ENCODE results near the gene CTNNBL1.

GRCh38 chr20:37672143-37672542, 21.7 kb upstream of the CTNNBL1 start:
- TF ChIP-seq CTCF (IDR thresholded peaks at IDR 0.05; ENCODE audit: extremely low read depth in 1 of 2, insufficient read depth in 1 of 2, low read depth in 1 of 2, low read length in 2 of 2) = no peak
- no peak for TF ChIP-seq POLR2A (IDR thresholded peaks at IDR 0.05; ENCODE audit: low read depth, low read length)
- TF ChIP-seq FOS (IDR thresholded peaks at IDR 0.05; ENCODE audit: borderline replicate concordance, insufficient read depth, low read length) = no peak
- TF ChIP-seq EZH2 (IDR thresholded peaks at IDR 0.05; ENCODE audit: borderline replicate concordance, low read depth, low read length, severe bottlenecking) = no peak
- TF ChIP-seq POLR2AphosphoS5 (IDR thresholded peaks at IDR 0.05; ENCODE audit: insufficient read depth, low read depth, low read length) = no peak
- TF ChIP-seq JUN (IDR thresholded peaks at IDR 0.05; ENCODE audit: borderline replicate concordance, insufficient read depth, insufficient read length, low read depth) = no peak
- TF ChIP-seq MYC (IDR thresholded peaks at IDR 0.05; ENCODE audit: low read depth, low read length) = no peak
- TF ChIP-seq GATA2 (IDR thresholded peaks at IDR 0.05; ENCODE audit: insufficient read depth, insufficient read length, low read depth, low read length) = no peak
- TF ChIP-seq MAX (IDR thresholded peaks at IDR 0.05; ENCODE audit: insufficient read depth, insufficient read length) = no peak
